ENCODE data around the gene ITGA7.

DNA sequence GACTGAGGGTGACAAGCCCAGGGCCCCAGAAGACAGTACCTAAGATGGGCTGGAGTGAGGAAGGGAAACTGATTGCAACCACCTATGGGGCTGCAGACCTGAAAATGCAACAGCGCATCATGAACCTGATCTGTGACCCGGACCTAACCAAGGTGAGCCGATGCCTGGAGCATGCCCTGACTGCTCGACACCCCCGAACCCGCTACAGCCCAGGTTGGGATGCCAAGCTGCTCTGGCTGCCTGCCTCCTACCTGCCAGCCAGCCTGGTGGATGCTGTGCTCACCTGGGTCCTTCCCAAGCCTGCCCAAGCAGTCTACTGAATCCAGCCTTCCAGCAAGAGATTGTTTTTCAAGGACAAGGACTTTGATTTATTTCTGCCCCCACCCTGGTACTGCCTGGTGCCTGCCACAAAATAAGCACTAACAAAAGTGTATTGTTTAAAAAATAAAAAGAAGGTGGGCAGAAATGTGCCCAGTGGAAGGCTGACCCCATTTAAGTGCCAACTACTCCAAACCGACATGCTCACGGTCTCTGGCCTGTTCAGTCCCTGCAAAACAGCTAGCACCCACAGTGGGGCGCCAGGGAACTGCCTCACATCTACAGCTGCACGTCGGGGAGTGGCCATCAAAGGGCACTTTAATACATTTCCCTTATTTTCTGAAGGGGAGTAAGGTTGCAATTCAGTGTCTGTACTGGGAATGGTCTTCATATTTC, 16.7 kb upstream of the ITGA7 start:
- TF ChIP-seq, protein P1, sequence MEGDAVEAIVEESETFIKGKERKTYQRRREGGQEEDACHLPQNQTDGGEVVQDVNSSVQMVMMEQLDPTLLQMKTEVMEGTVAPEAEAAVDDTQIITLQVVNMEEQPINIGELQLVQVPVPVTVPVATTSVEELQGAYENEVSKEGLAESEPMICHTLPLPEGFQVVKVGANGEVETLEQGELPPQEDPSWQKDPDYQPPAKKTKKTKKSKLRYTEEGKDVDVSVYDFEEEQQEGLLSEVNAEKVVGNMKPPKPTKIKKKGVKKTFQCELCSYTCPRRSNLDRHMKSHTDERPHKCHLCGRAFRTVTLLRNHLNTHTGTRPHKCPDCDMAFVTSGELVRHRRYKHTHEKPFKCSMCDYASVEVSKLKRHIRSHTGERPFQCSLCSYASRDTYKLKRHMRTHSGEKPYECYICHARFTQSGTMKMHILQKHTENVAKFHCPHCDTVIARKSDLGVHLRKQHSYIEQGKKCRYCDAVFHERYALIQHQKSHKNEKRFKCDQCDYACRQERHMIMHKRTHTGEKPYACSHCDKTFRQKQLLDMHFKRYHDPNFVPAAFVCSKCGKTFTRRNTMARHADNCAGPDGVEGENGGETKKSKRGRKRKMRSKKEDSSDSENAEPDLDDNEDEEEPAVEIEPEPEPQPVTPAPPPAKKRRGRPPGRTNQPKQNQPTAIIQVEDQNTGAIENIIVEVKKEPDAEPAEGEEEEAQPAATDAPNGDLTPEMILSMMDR (IDR thresholded peaks at IDR 0.05): peak; percentile 88
- TF ChIP-seq, protein P2, sequence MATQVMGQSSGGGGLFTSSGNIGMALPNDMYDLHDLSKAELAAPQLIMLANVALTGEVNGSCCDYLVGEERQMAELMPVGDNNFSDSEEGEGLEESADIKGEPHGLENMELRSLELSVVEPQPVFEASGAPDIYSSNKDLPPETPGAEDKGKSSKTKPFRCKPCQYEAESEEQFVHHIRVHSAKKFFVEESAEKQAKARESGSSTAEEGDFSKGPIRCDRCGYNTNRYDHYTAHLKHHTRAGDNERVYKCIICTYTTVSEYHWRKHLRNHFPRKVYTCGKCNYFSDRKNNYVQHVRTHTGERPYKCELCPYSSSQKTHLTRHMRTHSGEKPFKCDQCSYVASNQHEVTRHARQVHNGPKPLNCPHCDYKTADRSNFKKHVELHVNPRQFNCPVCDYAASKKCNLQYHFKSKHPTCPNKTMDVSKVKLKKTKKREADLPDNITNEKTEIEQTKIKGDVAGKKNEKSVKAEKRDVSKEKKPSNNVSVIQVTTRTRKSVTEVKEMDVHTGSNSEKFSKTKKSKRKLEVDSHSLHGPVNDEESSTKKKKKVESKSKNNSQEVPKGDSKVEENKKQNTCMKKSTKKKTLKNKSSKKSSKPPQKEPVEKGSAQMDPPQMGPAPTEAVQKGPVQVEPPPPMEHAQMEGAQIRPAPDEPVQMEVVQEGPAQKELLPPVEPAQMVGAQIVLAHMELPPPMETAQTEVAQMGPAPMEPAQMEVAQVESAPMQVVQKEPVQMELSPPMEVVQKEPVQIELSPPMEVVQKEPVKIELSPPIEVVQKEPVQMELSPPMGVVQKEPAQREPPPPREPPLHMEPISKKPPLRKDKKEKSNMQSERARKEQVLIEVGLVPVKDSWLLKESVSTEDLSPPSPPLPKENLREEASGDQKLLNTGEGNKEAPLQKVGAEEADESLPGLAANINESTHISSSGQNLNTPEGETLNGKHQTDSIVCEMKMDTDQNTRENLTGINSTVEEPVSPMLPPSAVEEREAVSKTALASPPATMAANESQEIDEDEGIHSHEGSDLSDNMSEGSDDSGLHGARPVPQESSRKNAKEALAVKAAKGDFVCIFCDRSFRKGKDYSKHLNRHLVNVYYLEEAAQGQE (IDR thresholded peaks at IDR 0.05; ENCODE audit: insufficient read depth in 1 of 2, low read depth in 2 of 2, low read length in 1 of 2): no peak
- no peak for TF ChIP-seq POLR2AphosphoS5 (IDR thresholded peaks at IDR 0.05; ENCODE audit: low read depth, low read length)

Data from Panc1 (cell line).